DND-41 (cell line): ENCODE data around the gene UNK.
"Not testable (repeated sequence)": the region's sequence is repeated elsewhere in the genome, so short reads cannot be mapped to it uniquely, and the experiment has no call there.

ENCODE experiments used
- EZH2 ChIP-seq: IDR thresholded peaks from 3 replicates; pipeline ENCODE4 v1.6.1; 2012; ENCODE audit warnings: borderline replicate concordance, low read depth, mild to moderate bottlenecking, moderate library complexity, low read length, inconsistent platforms; ENCODE audit not compliant: severe bottlenecking
- TF ChIP-seq, protein P1 (sequence below): IDR thresholded peaks from 2 replicates; pipeline ENCODE4 v1.5.1; 2012; ENCODE audit warnings: borderline replicate concordance, low read length, moderate library complexity, mild to moderate bottlenecking; ENCODE audit not compliant: poor library complexity, severe bottlenecking; ENCODE audit errors: extremely low read depth

DNA sequence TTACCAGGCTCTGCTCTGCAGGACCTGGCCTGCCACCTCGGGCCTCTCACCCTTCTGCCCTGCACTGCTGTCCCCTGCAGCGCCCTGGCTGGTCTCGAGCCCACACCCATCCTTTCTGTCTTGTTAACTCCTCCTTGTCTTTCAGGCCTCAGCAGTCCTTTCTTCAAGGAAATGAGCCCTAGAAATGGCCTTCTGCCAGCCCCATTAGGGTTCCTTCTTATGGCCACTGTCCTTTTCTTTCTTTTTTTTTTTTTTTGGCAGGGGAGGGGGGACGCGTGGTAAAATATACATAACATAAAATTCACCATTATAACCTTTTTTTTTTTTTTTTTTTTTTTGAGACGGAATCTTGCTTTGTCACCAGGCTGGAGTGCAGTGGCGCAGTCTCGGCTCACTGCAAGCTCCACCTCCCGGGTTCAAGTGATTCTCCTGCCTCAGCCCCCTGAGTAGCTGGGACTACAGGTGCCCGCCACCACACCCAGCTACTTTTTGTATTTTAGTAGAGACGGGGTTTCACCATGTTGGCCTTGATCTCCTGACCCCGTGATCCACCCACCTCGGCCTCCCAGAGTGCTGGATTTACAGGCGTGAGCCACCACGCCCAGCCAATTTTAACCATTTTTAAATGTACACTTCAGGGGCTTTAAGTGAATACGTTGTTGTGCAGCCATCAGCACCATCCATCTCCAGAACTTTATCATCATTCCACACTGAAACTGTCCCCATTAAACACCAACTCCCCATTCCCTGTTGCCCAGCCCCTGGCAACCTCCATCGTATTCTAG is 81.0 kb downstream of the UNK start:
- TF ChIP-seq, protein P1, sequence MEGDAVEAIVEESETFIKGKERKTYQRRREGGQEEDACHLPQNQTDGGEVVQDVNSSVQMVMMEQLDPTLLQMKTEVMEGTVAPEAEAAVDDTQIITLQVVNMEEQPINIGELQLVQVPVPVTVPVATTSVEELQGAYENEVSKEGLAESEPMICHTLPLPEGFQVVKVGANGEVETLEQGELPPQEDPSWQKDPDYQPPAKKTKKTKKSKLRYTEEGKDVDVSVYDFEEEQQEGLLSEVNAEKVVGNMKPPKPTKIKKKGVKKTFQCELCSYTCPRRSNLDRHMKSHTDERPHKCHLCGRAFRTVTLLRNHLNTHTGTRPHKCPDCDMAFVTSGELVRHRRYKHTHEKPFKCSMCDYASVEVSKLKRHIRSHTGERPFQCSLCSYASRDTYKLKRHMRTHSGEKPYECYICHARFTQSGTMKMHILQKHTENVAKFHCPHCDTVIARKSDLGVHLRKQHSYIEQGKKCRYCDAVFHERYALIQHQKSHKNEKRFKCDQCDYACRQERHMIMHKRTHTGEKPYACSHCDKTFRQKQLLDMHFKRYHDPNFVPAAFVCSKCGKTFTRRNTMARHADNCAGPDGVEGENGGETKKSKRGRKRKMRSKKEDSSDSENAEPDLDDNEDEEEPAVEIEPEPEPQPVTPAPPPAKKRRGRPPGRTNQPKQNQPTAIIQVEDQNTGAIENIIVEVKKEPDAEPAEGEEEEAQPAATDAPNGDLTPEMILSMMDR, result not testable (repeated sequence)
- TF ChIP-seq EZH2, result not testable (repeated sequence)
